SK-N-SH (cell line): ENCODE data around the gene KCNQ2. TPM values are rescaled to one million over a fixed set of nuclear protein-coding genes. Genes with fewer than 3 reads are reported as not detected.

Experiments used
- CTCF ChIA-PET: fragments of 300-600, 350-600 bp; formaldehyde crosslinking; extraction: SDS; loops from one replicate; lab custom pipeline; 2021; lab: Yijun Ruan, JAX
- POLR2A ChIA-PET: fragments of 350-600 bp; sonication (Branson Sonifier 250); formaldehyde crosslinking; extraction: SDS; loops from one replicate; lab custom pipeline; 2020; ENCODE audit warnings: antibody characterized with exemption, inconsistent platforms; lab: Yijun Ruan, JAX
- DNase-seq: peaks from one replicate; pipeline ENCODE4 v3.0.0; 2012
- H2AFZ ChIP-seq: fragments of 200-600 bp; sonication (generic); 2 replicates; pipeline ENCODE4 v1.8.1; 2016; ENCODE audit warnings: antibody characterized with exemption, mild to moderate bottlenecking, low read depth
- H3F3A ChIP-seq: fragments of 200-600 bp; sonication (generic); replicated peaks from 2 replicates; pipeline ENCODE3; 2016; ENCODE audit warnings: antibody characterized with exemption, mild to moderate bottlenecking; ENCODE audit not compliant: insufficient read depth
- H3K27ac ChIP-seq, 2 experiments: fragments of 200-500 bp in 1 of 2; fragments of 200-600 bp in 1 of 2; sonication (Bioruptor generic) in 1 of 2; sonication (generic), shearing (Covaris generic) in 1 of 2; 2 replicates each; pipeline versions ENCODE4 v1.5.1 to v1.6.1; 2014 to 2016; ENCODE audit warnings: low read depth in 2 of 2, inconsistent platforms in 1 of 2, low read length in 1 of 2, mild to moderate bottlenecking in 1 of 2, mixed read lengths in 1 of 2
- H3K27me3 ChIP-seq: fragments of 200-600 bp; sonication (generic), shearing (Covaris generic); 2 replicates; pipeline ENCODE4 v1.6.1; 2016; ENCODE audit warnings: mixed run types; ENCODE audit not compliant: insufficient read depth
- H3K36me3 ChIP-seq, 2 experiments: fragments of 200-500 bp in 1 of 2; fragments of 200-600 bp in 1 of 2; sonication (Bioruptor generic) in 1 of 2; sonication (generic) in 1 of 2; replicated peaks in 1 of 2; 2 replicates each; pipeline versions ENCODE3 to v1.5.1; 2014 to 2016; ENCODE audit warnings: low read length in 1 of 2, mild to moderate bottlenecking in 1 of 2; ENCODE audit not compliant: insufficient read depth in 2 of 2, control insufficient read depth in 1 of 2
- H3K4me1 ChIP-seq, 2 experiments: fragments of 200-500 bp in 1 of 2; fragments of 200-600 bp in 1 of 2; sonication (Bioruptor generic) in 1 of 2; sonication (generic), shearing (Covaris generic) in 1 of 2; 2 replicates each; pipeline versions ENCODE4 v1.5.1 to v1.6.1; 2014 to 2016; ENCODE audit warnings: low read depth in 1 of 2, low read length in 1 of 2, mixed run types in 1 of 2; ENCODE audit not compliant: insufficient read depth in 2 of 2, control insufficient read depth in 1 of 2
- H3K4me2 ChIP-seq: fragments of 200-600 bp; sonication (generic), shearing (Covaris generic); 2 replicates; pipeline ENCODE4 v1.6.1; 2017; ENCODE audit warnings: mixed run types
- H3K4me3 ChIP-seq, 2 experiments: fragments of 200-500 bp in 1 of 2; fragments of 200-600 bp in 1 of 2; sonication (Bioruptor generic) in 1 of 2; sonication (generic), shearing (Covaris generic) in 1 of 2; 2 replicates each; pipeline versions ENCODE4 v1.5.1 to v1.8.1; 2014 to 2016; ENCODE audit warnings: low read depth in 2 of 2, inconsistent platforms in 1 of 2, low read length in 1 of 2, mild to moderate bottlenecking in 1 of 2, mixed read lengths in 1 of 2, moderate library complexity in 1 of 2
- H3K79me2 ChIP-seq: fragments of 200-600 bp; sonication (generic); 2 replicates; pipeline ENCODE4 v1.8.1; 2017; ENCODE audit warnings: mild to moderate bottlenecking; ENCODE audit not compliant: insufficient read depth
- H3K9ac ChIP-seq: fragments of 200-600 bp; sonication (generic); 2 replicates; pipeline ENCODE4 v1.6.1; 2017; ENCODE audit warnings: mixed run types
- H3K9me2 ChIP-seq: fragments of 200-600 bp; sonication (generic); 2 replicates; pipeline ENCODE4 v1.6.1; 2017; ENCODE audit warnings: mixed run types
- H3K9me3 ChIP-seq: fragments of 200-600 bp; sonication (generic); 2 replicates; pipeline ENCODE4 v1.6.1; 2017; ENCODE audit warnings: mixed run types, mild to moderate bottlenecking, moderate library complexity
- H4K20me1 ChIP-seq: fragments of 200-600 bp; sonication (generic); 2 replicates; pipeline ENCODE4 v1.6.1; 2017; ENCODE audit warnings: mild to moderate bottlenecking, mixed run types; ENCODE audit not compliant: insufficient read depth
- CHD2 ChIP-seq: fragments of 150-350 bp; IDR thresholded peaks from 2 replicates; pipeline ENCODE4 v1.6.1; 2018; ENCODE audit warnings: low read length; ENCODE audit not compliant: partially characterized antibody
- EZH2phosphoT487 ChIP-seq: fragments of 200-600 bp; sonication (generic); IDR thresholded peaks from 2 replicates; pipeline ENCODE4 v1.6.1; 2017; ENCODE audit warnings: low read depth, mixed run types, mild to moderate bottlenecking, antibody characterized with exemption, moderate library complexity, borderline replicate concordance
- FOXJ3 ChIP-seq: sonication (generic); formaldehyde crosslinking; IDR thresholded peaks from 2 replicates; pipeline ENCODE4 v1.5.1; 2020; ENCODE audit warnings: mild to moderate bottlenecking, missing genetic modification reagents
- MEF2A ChIP-seq: IDR thresholded peaks from 2 replicates; pipeline ENCODE4 v1.4.0; 2012; ENCODE audit warnings: low read depth, borderline replicate concordance
- NFIC ChIP-seq: IDR thresholded peaks from 2 replicates; pipeline ENCODE4 v1.4.0; 2012; ENCODE audit warnings: borderline replicate concordance
- RXRA ChIP-seq: IDR thresholded peaks from 2 replicates; pipeline ENCODE4 v1.4.0; 2012; ENCODE audit warnings: low read depth, mild to moderate bottlenecking, borderline replicate concordance
- SMC3 ChIP-seq: IDR thresholded peaks from 2 replicates; pipeline ENCODE4 v1.6.1; 2012; ENCODE audit warnings: low read depth, low read length, improper control_type of control experiment
- TAF1 ChIP-seq: IDR thresholded peaks from 2 replicates; pipeline ENCODE4 v1.6.1; 2012; ENCODE audit warnings: low read depth, mild to moderate bottlenecking, low read length, moderate library complexity, borderline replicate concordance
- TCF12 ChIP-seq: IDR thresholded peaks from 2 replicates; pipeline ENCODE4 v1.4.0; 2012
- YY1 ChIP-seq: IDR thresholded peaks from 2 replicates; pipeline ENCODE4 v1.4.0; 2012; ENCODE audit warnings: low read depth, mild to moderate bottlenecking
- WGBS: methylation state at CpG from one replicate; pipeline ENCODE4 v1.1.6; 2017; ENCODE audit warnings: low lambda C conversion rate; 5-methylcytosine and 5-hydroxymethylcytosine counted together
- polyA plus RNA-seq, 3 experiments: library from polyadenylated mRNA; depleted of rRNA; stranded (reverse); fragments of >200 nt; gene quantifications; 2 replicates each; pipeline ENCODE4 v1.2.3, GENCODE V29; 2012
- TF ChIP-seq, protein P1 (sequence below): IDR thresholded peaks from 2 replicates; pipeline ENCODE4 v1.4.0; 2012; ENCODE audit warnings: low read depth, borderline replicate concordance
- TF ChIP-seq, protein P2 (sequence below): fragments of 200-600 bp; sonication (generic); IDR thresholded peaks from 2 replicates; pipeline ENCODE4 v1.6.1; 2017; ENCODE audit warnings: antibody characterized with exemption, mild to moderate bottlenecking, moderate library complexity
- TF ChIP-seq, protein P3 (sequence below): fragments of 150-350 bp; IDR thresholded peaks from 2 replicates; pipeline ENCODE4 v1.6.1; 2016; ENCODE audit warnings: mild to moderate bottlenecking, low read depth, low read length
- TF ChIP-seq, protein P4 (sequence below): IDR thresholded peaks from 2 replicates; pipeline ENCODE4; 2012

Gene KCNQ2
- polyA plus RNA-seq, 1 of the 3 experiments (the other 2 are of a cell fraction) = 3.9 TPM

DNA sequence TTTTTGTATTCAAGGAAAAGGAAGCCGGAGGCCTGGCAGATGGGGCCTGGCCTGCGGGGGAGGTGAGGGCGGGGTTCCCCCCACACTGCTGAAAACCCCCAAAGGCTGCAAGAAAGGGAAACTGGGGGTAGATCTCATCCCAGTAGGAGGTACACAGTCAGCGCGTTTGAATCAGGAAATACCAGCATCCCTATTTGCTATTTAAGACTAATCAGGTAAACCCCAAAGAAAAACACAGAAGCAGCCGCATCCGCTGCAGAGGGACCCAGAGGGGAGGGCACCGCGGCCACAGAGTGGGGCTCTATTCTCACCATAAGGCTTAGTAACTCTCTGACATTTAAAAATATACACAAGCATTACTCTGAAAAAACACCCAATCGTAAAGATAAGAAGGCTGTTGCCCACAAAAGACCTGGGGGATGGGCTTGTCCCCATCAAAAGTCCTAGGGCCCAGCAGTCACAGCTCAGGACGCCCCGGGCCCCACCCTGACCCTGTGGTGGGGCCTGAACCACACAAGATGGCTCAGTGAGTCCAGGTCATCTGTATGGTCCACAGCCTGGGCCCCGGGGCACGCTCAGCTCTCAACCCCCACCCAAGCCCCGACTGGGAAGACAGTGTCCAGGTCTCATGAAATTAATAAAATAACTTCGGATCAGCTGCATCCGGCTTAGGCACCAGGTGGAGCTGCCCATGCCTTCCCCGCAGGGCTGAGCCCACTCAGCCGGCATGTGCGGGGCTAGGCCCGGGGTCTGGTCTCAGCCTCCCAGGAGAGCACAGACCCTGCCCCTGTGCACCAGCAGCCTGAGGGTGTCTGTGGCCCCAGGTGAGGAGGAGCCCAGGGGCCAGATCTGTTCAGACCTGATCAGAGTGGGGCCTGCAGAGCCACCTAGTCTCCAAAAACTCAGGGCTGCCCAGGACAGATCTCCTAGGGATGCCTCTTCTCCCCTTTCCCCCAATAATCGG is 31.0 kb downstream of the KCNQ2 start (continued):
- TF ChIP-seq, protein P1, sequence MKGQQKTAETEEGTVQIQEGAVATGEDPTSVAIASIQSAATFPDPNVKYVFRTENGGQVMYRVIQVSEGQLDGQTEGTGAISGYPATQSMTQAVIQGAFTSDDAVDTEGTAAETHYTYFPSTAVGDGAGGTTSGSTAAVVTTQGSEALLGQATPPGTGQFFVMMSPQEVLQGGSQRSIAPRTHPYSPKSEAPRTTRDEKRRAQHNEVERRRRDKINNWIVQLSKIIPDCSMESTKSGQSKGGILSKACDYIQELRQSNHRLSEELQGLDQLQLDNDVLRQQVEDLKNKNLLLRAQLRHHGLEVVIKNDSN = no peak
- TF ChIP-seq TAF1 = no peak
- TF ChIP-seq, protein P2, sequence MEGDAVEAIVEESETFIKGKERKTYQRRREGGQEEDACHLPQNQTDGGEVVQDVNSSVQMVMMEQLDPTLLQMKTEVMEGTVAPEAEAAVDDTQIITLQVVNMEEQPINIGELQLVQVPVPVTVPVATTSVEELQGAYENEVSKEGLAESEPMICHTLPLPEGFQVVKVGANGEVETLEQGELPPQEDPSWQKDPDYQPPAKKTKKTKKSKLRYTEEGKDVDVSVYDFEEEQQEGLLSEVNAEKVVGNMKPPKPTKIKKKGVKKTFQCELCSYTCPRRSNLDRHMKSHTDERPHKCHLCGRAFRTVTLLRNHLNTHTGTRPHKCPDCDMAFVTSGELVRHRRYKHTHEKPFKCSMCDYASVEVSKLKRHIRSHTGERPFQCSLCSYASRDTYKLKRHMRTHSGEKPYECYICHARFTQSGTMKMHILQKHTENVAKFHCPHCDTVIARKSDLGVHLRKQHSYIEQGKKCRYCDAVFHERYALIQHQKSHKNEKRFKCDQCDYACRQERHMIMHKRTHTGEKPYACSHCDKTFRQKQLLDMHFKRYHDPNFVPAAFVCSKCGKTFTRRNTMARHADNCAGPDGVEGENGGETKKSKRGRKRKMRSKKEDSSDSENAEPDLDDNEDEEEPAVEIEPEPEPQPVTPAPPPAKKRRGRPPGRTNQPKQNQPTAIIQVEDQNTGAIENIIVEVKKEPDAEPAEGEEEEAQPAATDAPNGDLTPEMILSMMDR = no peak
- TF ChIP-seq, protein P3, sequence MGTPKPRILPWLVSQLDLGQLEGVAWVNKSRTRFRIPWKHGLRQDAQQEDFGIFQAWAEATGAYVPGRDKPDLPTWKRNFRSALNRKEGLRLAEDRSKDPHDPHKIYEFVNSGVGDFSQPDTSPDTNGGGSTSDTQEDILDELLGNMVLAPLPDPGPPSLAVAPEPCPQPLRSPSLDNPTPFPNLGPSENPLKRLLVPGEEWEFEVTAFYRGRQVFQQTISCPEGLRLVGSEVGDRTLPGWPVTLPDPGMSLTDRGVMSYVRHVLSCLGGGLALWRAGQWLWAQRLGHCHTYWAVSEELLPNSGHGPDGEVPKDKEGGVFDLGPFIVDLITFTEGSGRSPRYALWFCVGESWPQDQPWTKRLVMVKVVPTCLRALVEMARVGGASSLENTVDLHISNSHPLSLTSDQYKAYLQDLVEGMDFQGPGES = no peak

DNA sequence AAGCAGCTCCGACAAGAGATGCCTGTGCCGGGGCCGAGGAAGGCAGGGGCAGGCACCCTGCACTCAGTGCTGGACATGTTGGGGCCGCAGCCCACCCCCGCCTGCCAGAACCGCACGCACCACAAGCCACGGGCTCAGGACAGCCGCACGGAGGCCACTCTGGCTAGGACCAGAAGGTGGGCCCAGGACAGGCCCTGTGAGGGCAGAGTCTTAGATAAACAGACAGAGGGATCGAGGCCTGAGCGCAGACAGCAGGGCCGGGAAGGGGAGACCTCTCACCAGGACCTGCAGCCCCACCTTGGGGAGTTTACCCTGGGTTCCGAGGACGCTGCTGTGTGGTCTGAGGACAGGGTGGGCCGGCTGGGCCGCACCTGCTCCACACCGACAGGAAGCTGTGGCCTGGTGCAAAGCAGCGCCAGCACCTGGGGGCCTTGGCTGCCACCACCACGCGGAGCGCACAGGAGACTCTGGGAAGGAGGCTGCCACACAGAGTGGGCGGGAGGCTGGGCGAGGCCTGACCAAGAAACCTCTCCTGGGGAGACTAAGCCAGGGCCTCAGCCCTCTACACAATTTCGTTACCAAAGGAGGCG is 32.0 kb downstream of the KCNQ2 start:
- Histone ChIP-seq H3K4me1 (peaks cover 0 to 22% of the 10 kb centered on the region in 2 experiments; a peak in 1 of 4 replicates), H3F3A (no peaks in the 10 kb centered on the region), H4K20me1 (no peaks in the 10 kb centered on the region), H3K79me2 (no peaks in the 10 kb centered on the region), H2AFZ (no peak overlapping the region), H3K27ac (no peak overlapping the region; a peak in 1 of 4 replicates), H3K27me3 (no peaks in the 10 kb centered on the region), H3K9ac (no peak overlapping the region), H3K9me3 (no peaks in the 10 kb centered on the region), H3K36me3 (no peaks in the 10 kb centered on the region), H3K4me3 (no peak overlapping the region), H3K9me2 (no peaks in the 10 kb centered on the region), H3K4me2 (no peak overlapping the region)
- 84% methylated on average over 10 of the region's 26 CpGs for WGBS
- ChIA-PET POLR2A (no interaction called here), CTCF (interaction anchor here (1.7 to 3.2 kb wide), 4 partner anchors 31 to 56 kb away, joined by 7 to 32 read pairs (median 18); partner anchors contain the start of gene KCNQ2)
- TF ChIP-seq EZH2phosphoT487 = no peak
- TF ChIP-seq, protein P1 = no peak
- TF ChIP-seq, protein P3 = no peak
- no peak for TF ChIP-seq NFIC
- no peak for TF ChIP-seq RXRA
- TF ChIP-seq, protein P4, sequence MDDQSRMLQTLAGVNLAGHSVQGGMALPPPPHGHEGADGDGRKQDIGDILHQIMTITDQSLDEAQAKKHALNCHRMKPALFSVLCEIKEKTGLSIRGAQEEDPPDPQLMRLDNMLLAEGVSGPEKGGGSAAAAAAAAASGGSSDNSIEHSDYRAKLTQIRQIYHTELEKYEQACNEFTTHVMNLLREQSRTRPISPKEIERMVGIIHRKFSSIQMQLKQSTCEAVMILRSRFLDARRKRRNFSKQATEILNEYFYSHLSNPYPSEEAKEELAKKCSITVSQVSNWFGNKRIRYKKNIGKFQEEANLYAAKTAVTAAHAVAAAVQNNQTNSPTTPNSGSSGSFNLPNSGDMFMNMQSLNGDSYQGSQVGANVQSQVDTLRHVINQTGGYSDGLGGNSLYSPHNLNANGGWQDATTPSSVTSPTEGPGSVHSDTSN = no peak
- TF ChIP-seq MEF2A = no peak
- TF ChIP-seq CHD2 = no peak
- no peak for TF ChIP-seq SMC3
- no peak for TF ChIP-seq TCF12
- no peak for TF ChIP-seq FOXJ3 (CRISPR knock-in tag)
- no peak for TF ChIP-seq YY1
- no peak for DNase-seq
